ENCODE results near the gene ATP2A1. TPM values are rescaled to one million over a fixed set of nuclear protein-coding genes. Genes with fewer than 3 reads are reported as not detected.
A peak's percentile ranks its signal among the peaks of the same experiment; 100 is the strongest.

The ATP2A1 gene
- total and polyA plus RNA-seq, 2 of the 13 experiments (the other 11 are each of a cell fraction or from before 2014, with no cell fraction given), result 3.2 to 12.5 TPM

DNA sequence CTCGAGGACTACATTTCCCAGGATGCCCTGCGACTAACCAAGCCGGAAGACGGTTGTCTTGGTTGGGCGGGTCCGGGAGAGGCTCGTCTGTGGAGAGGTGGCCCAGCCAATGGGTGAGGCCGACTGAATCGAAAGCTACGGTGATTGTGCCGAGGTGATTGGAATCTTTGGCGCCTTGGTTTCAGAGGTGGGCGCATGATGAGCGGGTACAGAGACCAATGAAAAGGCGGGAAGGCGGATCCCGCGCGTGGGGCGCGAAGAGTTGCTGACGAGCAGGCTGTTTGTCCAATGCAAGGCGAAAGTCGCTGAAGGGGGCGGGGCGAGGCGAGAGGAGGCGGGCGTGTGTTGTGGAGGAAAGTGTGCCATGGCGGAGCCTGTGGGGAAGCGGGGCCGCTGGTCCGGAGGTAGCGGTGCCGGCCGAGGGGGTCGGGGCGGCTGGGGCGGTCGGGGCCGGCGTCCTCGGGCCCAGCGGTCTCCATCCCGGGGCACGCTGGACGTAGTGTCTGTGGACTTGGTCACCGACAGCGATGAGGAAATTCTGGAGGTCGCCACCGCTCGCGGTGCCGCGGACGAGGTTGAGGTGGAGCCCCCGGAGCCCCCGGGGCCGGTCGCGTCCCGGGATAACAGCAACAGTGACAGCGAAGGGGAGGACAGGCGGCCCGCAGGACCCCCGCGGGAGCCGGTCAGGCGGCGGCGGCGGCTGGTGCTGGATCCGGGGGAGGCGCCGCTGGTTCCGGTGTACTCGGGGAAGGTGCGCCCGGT is 72.5 kb downstream of the ATP2A1 start, which contains the start of gene NFATC2IP (continued):
- TF ChIP-seq, protein P1, sequence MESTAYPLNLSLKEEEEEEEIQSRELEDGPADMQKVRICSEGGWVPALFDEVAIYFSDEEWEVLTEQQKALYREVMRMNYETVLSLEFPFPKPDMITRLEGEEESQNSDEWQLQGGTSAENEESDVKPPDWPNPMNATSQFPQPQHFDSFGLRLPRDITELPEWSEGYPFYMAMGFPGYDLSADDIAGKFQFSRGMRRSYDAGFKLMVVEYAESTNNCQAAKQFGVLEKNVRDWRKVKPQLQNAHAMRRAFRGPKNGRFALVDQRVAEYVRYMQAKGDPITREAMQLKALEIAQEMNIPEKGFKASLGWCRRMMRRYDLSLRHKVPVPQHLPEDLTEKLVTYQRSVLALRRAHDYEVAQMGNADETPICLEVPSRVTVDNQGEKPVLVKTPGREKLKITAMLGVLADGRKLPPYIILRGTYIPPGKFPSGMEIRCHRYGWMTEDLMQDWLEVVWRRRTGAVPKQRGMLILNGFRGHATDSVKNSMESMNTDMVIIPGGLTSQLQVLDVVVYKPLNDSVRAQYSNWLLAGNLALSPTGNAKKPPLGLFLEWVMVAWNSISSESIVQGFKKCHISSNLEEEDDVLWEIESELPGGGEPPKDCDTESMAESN (CRISPR knock-in tag; conservative IDR thresholded peaks at IDR 0.05), result peak; percentile 81
- TF ChIP-seq ZNF747 (CRISPR knock-in tag; IDR thresholded peaks at IDR 0.05; ENCODE audit: borderline replicate concordance), result no peak; the same call in 1 of the 2 replicates
- peak; percentile 55; the same call in 1 of the 2 replicates for TF ChIP-seq SMAD3 (CRISPR knock-in tag; IDR thresholded peaks at IDR 0.05)
- peak; percentile 33 for TF ChIP-seq KMT2B (CRISPR knock-in tag; IDR thresholded peaks at IDR 0.05)
- no peak; the same call in 1 of the 2 replicates for TF ChIP-seq ZNF776 (CRISPR knock-in tag; IDR thresholded peaks at IDR 0.05)
- peak; percentile 56; the same call in 1 of the 2 replicates for TF ChIP-seq THAP9 (CRISPR knock-in tag; IDR thresholded peaks at IDR 0.05; ENCODE audit: borderline replicate concordance)
- TF ChIP-seq NR2C2 (CRISPR knock-in tag; IDR thresholded peaks at IDR 0.05; ENCODE audit: borderline replicate concordance), result peak; percentile 80
- no peak for TF ChIP-seq SAFB2 (CRISPR knock-in tag; IDR thresholded peaks at IDR 0.05; ENCODE audit: borderline replicate concordance, low read depth)
- no peak for TF ChIP-seq TMF1 (CRISPR knock-in tag; IDR thresholded peaks at IDR 0.05; ENCODE audit: low read depth)
- TF ChIP-seq, protein P2, sequence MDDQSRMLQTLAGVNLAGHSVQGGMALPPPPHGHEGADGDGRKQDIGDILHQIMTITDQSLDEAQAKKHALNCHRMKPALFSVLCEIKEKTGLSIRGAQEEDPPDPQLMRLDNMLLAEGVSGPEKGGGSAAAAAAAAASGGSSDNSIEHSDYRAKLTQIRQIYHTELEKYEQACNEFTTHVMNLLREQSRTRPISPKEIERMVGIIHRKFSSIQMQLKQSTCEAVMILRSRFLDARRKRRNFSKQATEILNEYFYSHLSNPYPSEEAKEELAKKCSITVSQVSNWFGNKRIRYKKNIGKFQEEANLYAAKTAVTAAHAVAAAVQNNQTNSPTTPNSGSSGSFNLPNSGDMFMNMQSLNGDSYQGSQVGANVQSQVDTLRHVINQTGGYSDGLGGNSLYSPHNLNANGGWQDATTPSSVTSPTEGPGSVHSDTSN (CRISPR knock-in tag; IDR thresholded peaks at IDR 0.05; ENCODE audit: borderline replicate concordance), result peak; percentile 97; the same call in 1 of the 2 replicates
- TF ChIP-seq SMYD3 (CRISPR knock-in tag; IDR thresholded peaks at IDR 0.05), result 0 out of 2 replicates have a peak, but pooled peaks have one; percentile 34
- TF ChIP-seq, protein P3, sequence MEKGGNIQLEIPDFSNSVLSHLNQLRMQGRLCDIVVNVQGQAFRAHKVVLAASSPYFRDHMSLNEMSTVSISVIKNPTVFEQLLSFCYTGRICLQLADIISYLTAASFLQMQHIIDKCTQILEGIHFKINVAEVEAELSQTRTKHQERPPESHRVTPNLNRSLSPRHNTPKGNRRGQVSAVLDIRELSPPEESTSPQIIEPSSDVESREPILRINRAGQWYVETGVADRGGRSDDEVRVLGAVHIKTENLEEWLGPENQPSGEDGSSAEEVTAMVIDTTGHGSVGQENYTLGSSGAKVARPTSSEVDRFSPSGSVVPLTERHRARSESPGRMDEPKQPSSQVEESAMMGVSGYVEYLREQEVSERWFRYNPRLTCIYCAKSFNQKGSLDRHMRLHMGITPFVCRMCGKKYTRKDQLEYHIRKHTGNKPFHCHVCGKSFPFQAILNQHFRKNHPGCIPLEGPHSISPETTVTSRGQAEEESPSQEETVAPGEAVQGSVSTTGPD (CRISPR knock-in tag; IDR thresholded peaks at IDR 0.05), result no peak
- TF ChIP-seq ZFP91 (CRISPR knock-in tag; IDR thresholded peaks at IDR 0.05; ENCODE audit: borderline replicate concordance), result peak; percentile 66; the same call in 1 of the 2 replicates
- TF ChIP-seq TRIM24 (CRISPR knock-in tag; IDR thresholded peaks at IDR 0.05), result no peak
- TF ChIP-seq ZNF576 (CRISPR knock-in tag; IDR thresholded peaks at IDR 0.05), result no peak
- TF ChIP-seq U2AF2 (IDR thresholded peaks at IDR 0.05; ENCODE audit: low read depth, low read length), result no peak
- peak; percentile 75; the same call in 1 of the 2 replicates for TF ChIP-seq ATF7-NPFF (CRISPR knock-in tag; IDR thresholded peaks at IDR 0.05; ENCODE audit: low read depth)
- TF ChIP-seq FOXA1 (IDR thresholded peaks at IDR 0.05), result no peak
- no peak for TF ChIP-seq FOXA1 (CRISPR knock-in tag; IDR thresholded peaks at IDR 0.05)

All from HepG2 (cell line).